Measurements from ENCODE around the gene YBX3.

Gene YBX3

GRCh38 chr12:10721651-10722501, 1.2 kb downstream of the YBX3 start:
- peak; percentile 22 to 53 for DNase-seq

GRCh38 chr12:10720974-10721650, 2.0 kb downstream of the YBX3 start:
- DNase-seq = no peak

GRCh38 chr12:10719482-10719881, 3.6 kb downstream of the YBX3 start:
- DNase-seq = no peak

GRCh38 chr12:10718279-10718821, 4.8 kb downstream of the YBX3 start:
- DNase-seq = no peak

GRCh38 chr12:10717410-10717809, 5.7 kb downstream of the YBX3 start:
- DNase-seq = no peak

- DNase-seq = peak; percentile 12 to 70
These were observed 6.3 kb downstream of the YBX3 start for GRCh38 chr12:10716704-10717315.

- DNase-seq = no peak
These were observed 6.8 kb downstream of the YBX3 start for GRCh38 chr12:10716277-10716676.

- no peak for DNase-seq
These were observed 7.6 kb downstream of the YBX3 start for GRCh38 chr12:10715491-10715890.

- DNase-seq = no peak
These were observed 13.3 kb downstream of the YBX3 start for GRCh38 chr12:10709808-10710207.

GRCh38 chr12:10708862-10709261, 14.3 kb downstream of the YBX3 start:
- DNase-seq = no peak

- DNase-seq = no peak
These were observed 17.5 kb downstream of the YBX3 start for GRCh38 chr12:10705655-10706054.

- DNase-seq = no peak
These were observed 21.3 kb downstream of the YBX3 start for GRCh38 chr12:10701843-10702242.

GRCh38 chr12:10701131-10701681, 21.9 kb downstream of the YBX3 start:
- DNase-seq = no peak

GRCh38 chr12:10700581-10700980, 22.5 kb downstream of the YBX3 start:
- no peak for DNase-seq

- no peak for DNase-seq
These were observed 25.3 kb downstream of the YBX3 start for GRCh38 chr12:10697862-10698261.

- DNase-seq = no peak
These were observed 26.0 kb downstream of the YBX3 start for GRCh38 chr12:10697156-10697555.

- DNase-seq = no peak
These were observed 32.2 kb downstream of the YBX3 start for GRCh38 chr12:10690906-10691305.

GRCh38 chr12:10689146-10689545, 34.0 kb downstream of the YBX3 start:
- DNase-seq = no peak

- no peak for DNase-seq
These were observed 35.1 kb downstream of the YBX3 start for GRCh38 chr12:10688042-10688441.

GRCh38 chr12:10673659-10674384, 49.3 kb downstream of the YBX3 start, which contains the start of gene STYK1:
TSS of gene STYK1 (minus strand) at chr12:10674052. CDS start at chr12:10634618, 39,434 bp downstream.
- DNase-seq = peak; percentile 18 to 44

GRCh38 chr12:10672231-10672868, 50.8 kb downstream of the YBX3 start:
- DNase-seq = no peak

- DNase-seq = no peak
These were observed 53.6 kb downstream of the YBX3 start for GRCh38 chr12:10669533-10669932.

Measured in SHP77 (cell line).